ENCODE measurements around the gene SMIM29.
A peak's percentile ranks its signal among the peaks of the same experiment; 100 is the strongest.

The SMIM29 gene

GRCh38 chr6:34223956-34224940, 24.6 kb downstream of the SMIM29 start:
- no peak for DNase-seq

GRCh38 chr6:34223381-34223955, 25.3 kb downstream of the SMIM29 start:
- DNase-seq = peak; percentile 87

DNA sequence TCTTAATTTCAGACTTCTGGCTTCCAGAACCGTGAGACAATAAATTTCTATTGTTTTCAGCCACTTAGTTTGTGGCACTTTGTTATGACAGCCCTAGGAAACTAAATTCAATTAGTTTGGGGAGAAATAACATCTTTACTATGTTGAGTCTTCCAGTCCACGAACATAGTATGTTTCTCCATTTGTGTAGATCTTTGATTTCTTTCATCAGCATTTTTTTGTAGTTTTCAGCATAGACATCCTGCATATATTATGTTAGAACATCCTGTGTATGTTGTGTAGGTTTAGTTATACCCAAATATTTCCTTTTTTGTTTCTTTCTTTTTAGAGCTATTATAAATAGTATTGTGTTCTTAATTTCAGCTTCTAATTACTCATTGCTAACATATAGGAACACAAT, 30.1 kb downstream of the SMIM29 start:
- DNase-seq = no peak

DNA sequence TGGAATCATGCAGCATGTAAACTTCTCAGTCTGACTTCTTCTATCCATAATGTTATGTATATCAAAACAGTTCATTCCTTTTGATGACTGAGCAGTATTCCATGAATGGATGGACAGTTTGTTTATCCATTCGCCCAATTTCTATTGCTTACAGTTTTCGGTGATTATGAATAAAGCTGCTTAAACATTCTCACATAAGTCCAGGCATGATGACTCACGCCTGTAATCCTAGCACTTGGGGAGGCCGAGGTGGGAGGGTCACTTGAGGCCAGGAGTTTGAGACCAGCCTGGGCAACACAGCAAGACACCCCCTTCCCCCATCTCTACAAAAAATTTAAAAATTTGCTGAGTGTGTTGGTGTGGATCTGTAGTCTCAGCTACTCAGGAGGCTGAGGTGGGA, 35.0 kb downstream of the SMIM29 start:
- no peak for DNase-seq

GRCh38 chr6:34207695-34208443, 40.9 kb downstream of the SMIM29 start:
- no peak for DNase-seq

DNA sequence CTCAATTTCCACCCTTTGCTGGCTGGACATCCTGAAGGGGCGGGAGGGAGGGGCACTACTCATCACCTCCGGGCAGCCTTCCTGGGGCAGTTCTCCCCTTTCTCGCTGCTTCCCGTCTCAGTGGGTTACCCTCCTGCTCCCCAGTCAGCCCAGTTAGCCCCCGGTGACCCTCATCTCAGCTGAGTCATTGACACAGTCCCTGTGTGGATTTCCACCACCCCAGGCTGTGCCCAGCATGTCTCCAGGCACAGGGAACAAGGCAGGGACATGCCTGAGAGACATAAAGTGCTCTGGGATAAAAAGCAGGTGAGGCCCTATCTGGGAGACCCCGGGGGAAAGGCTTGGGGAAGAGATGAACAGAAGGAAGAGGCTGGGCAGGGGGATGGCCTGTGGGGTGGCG, 42.1 kb downstream of the SMIM29 start:
- DNase-seq = no peak

DNA sequence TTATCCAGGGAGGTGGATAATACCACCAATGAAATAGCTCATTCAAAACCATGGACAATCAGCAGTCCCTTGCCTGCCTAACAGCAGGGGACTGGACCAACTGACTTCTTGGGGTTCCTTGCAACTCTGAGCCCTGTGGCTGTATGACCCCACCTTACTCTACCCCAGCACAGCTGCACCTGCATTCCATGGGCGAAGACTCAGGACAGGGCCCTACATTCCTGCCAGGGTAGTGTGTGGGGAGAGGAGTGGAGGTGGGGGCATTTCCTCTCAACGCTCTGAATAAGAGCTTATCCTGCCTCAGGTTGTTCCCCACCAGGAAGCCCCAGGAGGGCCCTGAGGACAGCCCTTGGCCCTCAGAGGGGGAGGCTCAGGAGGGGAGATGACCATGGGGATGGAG, 42.9 kb downstream of the SMIM29 start:
- DNase-seq = no peak

DNA sequence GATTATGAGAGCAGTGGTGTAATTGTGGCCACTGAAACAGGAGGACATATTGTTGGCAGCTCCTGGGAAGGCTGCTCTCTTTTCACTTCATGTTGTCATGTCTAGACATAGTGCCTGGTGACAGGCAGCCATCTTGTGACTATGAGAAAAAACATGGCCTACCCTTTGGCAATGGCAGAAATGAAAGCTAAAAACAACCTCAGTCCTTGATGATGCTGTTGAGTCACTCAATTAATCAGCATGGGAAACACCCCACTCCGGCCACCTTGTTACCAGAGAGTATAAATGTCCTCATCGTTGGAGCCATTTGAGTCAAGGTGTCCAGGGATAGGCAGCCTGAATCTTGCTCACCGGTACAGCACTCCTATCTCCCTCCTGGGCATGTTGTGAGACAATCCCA, 43.3 kb downstream of the SMIM29 start:
- no peak for DNase-seq

GRCh38 chr6:34204693-34205092, 44.1 kb downstream of the SMIM29 start:
- DNase-seq = no peak

- no peak for DNase-seq
Observed at GRCh38 chr6:34202329-34203201, 46.2 kb downstream of the SMIM29 start.

DNA sequence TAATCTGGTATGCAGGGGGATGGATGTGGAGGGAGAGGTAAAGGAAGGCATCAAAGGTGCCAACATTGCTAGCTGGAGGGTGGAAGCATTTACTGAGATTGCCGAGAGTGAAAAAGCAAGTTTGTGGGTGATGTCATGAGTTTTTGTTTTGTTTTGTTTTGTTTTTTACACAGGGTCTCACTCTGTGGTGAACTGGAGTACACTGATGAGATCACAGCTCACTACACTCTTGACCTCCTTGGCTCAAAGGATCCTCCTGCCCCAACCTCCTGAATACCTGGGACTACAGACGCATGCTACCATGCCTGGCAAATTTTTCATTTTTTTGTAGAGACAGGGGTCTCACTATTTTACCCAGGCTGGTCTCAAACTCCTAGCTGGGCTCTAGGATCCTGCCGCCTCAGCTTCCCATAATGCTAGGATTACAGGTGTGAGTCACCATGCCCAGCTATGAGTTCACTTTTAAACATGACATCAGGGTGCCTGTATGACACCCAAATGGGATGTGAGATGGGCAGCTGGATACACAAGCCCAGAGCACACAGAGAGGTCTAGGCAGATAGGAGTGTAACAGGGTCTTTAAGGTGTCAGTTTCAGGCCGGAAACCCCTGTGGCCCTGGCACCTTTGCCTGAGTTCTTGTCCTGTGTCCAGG, 47.2 kb downstream of the SMIM29 start:
- no peak for DNase-seq

DNA sequence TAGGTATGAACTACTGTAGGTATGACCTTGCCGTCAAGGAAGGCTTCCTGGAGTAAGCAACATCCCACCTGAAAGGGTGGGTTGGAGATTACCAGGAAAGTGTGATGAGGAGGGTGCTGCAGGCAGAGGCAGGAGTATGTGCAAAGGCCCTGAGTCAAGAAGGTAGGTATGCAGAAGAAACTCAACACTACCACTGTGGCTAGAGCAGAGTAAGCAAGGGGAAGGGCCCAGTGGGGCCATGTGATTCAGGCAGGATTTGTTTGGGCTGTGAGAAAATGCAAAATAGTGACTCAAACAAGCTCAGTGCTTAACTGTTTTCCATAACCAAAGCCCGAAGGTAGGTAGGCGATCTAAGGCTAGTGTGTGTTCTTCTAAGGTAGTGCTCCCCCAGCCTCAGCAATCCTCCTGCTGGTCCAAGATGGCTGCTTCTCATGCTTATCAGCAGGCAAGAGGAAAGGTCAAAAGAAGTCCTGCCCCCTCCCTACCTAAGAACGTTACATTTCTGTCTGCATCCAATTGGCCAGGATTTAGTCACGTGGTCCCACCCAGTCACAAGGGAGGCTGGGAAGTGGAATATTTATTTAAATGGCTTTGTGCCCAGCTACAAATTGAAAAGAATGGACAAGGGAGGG, 48.4 kb downstream of the SMIM29 start:
- DNase-seq = no peak

- DNase-seq = no peak
Observed at GRCh38 chr6:34196833-34197195, 52.0 kb downstream of the SMIM29 start.
